SU-DHL-6 (cell line): ENCODE results near the gene HNRNPU.

ENCODE experiments used
- EZH2phosphoT487 ChIP-seq: fragments of 200-600 bp; sonication (generic), shearing (Covaris generic); conservative IDR thresholded peaks from 2 replicates; pipeline ENCODE4 v1.6.1; 2018; ENCODE audit warnings: mild to moderate bottlenecking, antibody characterized with exemption, low read length, moderate library complexity, mixed read lengths
- TF ChIP-seq, protein P1 (sequence below): fragments of 200-600 bp; sonication (generic); IDR thresholded peaks from one replicate; pipeline ENCODE4 v1.5.1; 2017; ENCODE audit warnings: antibody characterized with exemption, mild to moderate bottlenecking, low read length, moderate library complexity; ENCODE audit not compliant: insufficient read depth, poor library complexity, severe bottlenecking

GRCh38 chr1:244901400-244902015, 37.2 kb upstream of the HNRNPU start:
- TF ChIP-seq, protein P1, sequence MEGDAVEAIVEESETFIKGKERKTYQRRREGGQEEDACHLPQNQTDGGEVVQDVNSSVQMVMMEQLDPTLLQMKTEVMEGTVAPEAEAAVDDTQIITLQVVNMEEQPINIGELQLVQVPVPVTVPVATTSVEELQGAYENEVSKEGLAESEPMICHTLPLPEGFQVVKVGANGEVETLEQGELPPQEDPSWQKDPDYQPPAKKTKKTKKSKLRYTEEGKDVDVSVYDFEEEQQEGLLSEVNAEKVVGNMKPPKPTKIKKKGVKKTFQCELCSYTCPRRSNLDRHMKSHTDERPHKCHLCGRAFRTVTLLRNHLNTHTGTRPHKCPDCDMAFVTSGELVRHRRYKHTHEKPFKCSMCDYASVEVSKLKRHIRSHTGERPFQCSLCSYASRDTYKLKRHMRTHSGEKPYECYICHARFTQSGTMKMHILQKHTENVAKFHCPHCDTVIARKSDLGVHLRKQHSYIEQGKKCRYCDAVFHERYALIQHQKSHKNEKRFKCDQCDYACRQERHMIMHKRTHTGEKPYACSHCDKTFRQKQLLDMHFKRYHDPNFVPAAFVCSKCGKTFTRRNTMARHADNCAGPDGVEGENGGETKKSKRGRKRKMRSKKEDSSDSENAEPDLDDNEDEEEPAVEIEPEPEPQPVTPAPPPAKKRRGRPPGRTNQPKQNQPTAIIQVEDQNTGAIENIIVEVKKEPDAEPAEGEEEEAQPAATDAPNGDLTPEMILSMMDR, result no peak
- no peak for TF ChIP-seq EZH2phosphoT487
